ENCODE measurements around the gene AMZ1.
A peak's percentile ranks its signal among the peaks of the same experiment; 100 is the strongest.
"Not testable (repeated sequence)": the region's sequence is repeated elsewhere in the genome, so short reads cannot be mapped to it uniquely, and the experiment has no call there.

The AMZ1 gene

DNA sequence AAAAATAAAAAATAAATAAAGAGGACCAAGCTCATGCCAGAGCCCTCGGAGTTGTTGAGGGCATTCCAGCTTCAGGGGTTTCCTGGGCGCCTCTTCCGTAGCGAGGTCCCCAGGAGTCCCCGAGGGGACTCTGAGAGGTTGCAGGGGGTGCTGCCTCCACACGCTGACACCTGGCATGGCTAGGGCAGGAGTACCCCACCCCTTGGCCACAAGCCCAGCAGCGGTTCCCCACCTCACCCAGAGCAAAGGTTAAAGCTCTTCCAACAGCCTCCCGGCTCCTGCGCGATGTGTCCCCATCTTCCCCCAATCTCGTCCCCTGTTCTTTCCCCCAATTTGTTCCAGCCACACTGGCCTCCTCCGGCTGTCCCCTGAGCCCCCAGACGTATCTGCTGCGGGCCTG lies 4.5 kb downstream of the AMZ1 start:
- no peak for DNase-seq

DNA sequence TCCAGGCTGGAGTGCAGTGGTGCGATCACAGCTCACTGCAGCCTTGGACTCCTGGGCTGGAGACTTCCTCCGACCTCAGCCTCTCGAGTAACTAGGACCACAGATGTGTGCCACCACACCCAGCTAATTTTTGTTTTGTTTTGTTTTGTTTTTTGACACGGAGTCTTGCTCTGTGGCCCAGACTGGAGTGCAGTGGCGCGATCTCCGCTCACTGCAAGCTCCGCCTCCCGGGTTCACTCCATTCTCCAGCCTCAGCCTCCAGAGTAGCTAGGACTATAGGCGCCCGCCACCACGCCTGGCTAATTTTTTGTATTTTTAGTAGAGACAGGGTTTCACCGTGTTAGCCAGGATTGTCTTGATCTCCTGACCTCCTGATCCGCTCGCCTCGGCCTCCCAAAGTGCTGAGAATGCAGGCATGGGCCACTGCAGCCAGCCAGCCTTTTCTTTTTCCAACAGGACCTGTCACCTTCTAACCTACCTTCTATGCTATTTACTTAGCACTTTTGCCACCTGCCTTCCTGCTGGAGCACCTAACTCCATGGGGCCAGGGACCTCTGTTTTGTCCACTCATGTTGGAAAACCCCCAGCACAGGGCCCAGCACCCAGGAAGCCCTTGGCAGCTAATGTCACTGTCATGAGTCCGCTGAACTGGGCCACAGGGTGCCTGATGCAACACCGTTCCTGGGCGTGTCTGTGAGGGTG lies 5.6 kb downstream of the AMZ1 start:
- not testable (repeated sequence) for DNase-seq

GRCh38 chr7:2694122-2694436 lies 6.1 kb downstream of the AMZ1 start:
- not testable (repeated sequence) for DNase-seq

GRCh38 chr7:2698581-2699288 lies 10.7 kb downstream of the AMZ1 start:
- no peak for DNase-seq

GRCh38 chr7:2699289-2699620 lies 11.3 kb downstream of the AMZ1 start:
- DNase-seq, result no peak

GRCh38 chr7:2700141-2700850 lies 12.3 kb downstream of the AMZ1 start:
- no peak for DNase-seq

GRCh38 chr7:2701424-2701823 lies 13.4 kb downstream of the AMZ1 start:
- DNase-seq, result no peak

DNA sequence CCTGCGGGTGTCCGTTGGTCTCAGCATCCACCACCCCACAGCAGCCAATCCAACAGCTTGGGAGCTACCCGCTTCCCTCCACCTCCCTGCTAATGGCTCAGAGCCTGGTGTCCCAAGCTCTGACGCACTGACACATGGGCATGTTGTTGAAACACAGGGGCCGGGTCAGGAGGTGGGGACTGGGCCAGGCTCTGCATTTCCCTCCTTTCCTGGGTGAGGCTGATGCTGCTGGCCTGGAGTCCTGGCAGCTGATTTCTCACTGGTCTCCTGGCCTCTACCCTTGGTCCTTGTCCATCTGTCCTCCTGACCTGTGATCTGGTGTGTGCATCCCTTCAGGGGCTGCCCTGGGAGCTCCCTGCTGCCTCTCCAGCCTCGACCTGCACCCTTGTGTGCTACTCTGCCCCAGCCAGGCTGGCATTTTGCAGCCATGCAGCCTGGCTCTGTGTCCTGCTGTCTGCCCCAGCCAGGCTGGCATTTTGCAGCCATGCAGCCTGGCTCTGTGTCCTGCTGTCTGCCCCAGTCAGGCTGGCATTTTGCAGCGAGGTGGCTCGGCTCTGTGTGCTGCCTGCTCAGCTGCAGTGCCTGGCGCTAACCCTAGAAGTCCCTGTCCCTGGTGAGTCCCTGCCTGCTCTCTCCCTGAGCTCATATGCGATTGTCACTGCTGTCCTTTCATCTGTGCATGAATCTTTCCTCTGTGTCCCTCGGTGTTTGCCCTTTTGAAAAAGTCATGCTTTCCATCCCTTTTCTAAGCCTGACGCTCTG lies 14.0 kb downstream of the AMZ1 start:
- DNase-seq, result peak; percentile 83

- no peak for DNase-seq
Measured at GRCh38 chr7:2702594-2702957, 14.6 kb downstream of the AMZ1 start.

GRCh38 chr7:2705371-2706096 lies 17.5 kb downstream of the AMZ1 start:
- DNase-seq, result no peak

DNA sequence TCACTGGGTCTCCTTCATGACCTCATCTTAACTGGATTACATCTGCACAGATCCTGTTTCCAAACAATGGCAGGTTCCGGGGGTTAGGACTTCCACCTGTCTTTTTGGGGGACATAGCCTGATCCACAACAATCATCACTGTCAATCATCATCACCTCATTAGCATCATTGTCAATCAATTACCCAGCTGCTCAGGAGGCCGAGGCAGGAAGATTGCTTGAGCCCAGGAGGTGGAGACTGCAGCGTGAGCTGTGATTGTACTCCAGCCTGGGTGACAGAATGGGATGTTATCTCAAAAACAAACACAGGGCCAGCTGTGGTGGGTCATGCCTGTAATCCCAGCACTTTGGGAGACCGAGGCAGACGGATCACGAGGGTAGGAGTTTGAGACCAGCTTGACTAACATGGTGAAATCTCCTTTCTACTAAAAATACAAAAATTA lies 18.7 kb downstream of the AMZ1 start:
- DNase-seq, result no peak

GRCh38 chr7:2707481-2707880 lies 19.5 kb downstream of the AMZ1 start:
- no peak for DNase-seq

DNA sequence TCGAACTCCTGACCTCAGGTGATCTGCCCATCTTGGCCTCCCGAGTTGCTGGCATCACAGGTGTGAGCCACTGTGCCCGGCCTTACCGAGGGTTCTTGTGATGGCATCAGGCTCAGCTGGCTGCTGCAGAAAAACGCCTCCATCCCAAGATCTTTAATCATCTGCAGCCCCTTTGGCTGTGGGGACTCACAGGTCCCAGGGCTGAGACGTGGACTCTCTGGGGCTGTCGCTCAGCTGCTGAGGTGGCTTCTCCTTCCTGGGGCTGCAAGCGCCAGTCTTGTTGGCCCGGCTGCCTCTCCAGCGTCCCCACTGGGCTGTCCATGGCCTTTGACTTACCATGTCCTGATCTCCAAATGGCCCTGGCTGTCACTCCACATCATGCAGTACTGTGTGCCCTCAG lies 20.0 kb downstream of the AMZ1 start:
- no peak for DNase-seq

DNA sequence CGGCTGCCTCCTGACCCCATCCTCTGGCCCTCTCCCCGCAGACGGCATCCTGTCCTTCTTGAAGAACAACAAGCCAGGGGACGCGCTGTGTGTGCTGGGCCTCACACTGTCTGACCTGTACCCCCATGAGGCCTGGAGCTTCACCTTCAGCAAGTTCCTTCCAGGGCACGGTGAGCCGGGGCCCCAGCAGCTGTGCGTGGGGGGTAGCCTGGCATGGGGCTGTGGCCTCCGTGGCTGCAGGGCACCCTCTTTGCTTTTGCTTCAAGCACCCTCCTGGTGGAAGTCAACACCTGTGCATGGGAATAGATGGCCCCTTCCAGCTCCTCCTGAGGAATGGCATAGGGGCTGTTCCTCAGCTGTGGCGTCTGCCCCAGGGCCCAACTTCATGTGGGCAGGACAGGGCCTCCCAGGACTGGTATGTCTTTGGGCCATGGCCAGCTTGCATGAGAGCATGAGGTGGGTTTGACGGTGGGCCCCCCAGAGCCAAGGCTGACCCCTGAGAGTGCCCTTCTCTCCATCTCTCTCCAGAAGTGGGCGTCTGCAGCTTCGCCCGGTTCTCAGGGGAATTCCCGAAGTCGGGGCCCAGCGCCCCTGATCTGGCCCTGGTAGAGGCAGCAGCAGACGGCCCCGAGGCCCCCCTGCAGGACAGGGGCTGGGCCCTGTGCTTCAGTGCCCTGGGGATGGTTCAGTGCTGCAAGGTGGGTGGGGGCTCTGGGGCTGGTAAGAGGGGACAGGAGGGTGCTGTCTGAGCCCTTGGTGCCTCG lies 20.7 kb downstream of the AMZ1 start:
- no peak for DNase-seq

GRCh38 chr7:2709553-2710285 lies 21.7 kb downstream of the AMZ1 start:
- DNase-seq, result peak; percentile 73

DNA sequence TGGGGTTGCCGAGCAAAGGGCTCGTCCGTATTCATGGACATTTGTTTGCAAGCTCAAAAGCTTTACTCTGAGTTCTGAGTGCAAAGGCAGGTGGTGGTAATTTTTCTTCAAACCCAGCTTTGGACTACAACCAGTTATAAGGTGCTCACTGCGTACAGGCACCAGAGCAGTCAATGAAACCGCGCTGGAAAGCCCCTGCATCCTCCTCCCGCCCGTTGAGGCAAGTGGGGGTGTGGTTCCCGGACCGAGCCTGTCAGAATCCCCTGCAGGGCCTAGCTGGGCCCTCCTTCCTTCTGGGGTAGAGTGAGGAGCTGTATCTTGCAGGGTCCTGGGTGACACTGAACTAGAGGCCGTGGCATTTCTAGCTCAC lies 22.3 kb downstream of the AMZ1 start:
- no peak for DNase-seq

- DNase-seq, result no peak
Measured at GRCh38 chr7:2710901-2711551, 23.0 kb downstream of the AMZ1 start.

GRCh38 chr7:2711895-2712675 lies 24.1 kb downstream of the AMZ1 start:
- no peak for DNase-seq

- DNase-seq, result no peak
Measured at GRCh38 chr7:2713370-2713769, 25.4 kb downstream of the AMZ1 start.

GRCh38 chr7:2713978-2714377 lies 26.0 kb downstream of the AMZ1 start:
- DNase-seq, result no peak

Measured in midbrain (tissue), 1 donor.